ENCODE measurements around the gene THBS2. TPM values are rescaled to one million over a fixed set of nuclear protein-coding genes. Genes with fewer than 3 reads are reported as not detected.

THBS2 gene
- total and polyA plus RNA-seq, 2 of the 8 experiments (the other 6 are each of a cell fraction or from before 2014, with no cell fraction given) = 11.0 to 22.5 TPM

GRCh38 chr6:169269180-169270076 lies 15.8 kb upstream of the THBS2 start (continued):
- TF ChIP-seq NANOG (IDR thresholded peaks at IDR 0.05; ENCODE audit: insufficient read depth, low read depth, low read length, poor library complexity, severe bottlenecking) = no peak
- no peak for TF ChIP-seq TEAD4 (IDR thresholded peaks at IDR 0.05; ENCODE audit: low read depth, low read length)

Data from H1 (cell line).